CD14-positive monocyte (primary cell): Measurements from ENCODE around the gene GPR27. TPM values are rescaled to one million over a fixed set of nuclear protein-coding genes. Genes with fewer than 3 reads are reported as not detected.

ENCODE experiments used
- DNase-seq, 3 donors: peaks; one replicate each; pipeline ENCODE4 v3.0.0-alpha.2; 2011 to 2022
- H2AFZ ChIP-seq: 2 replicates; pipeline ENCODE4 v1.6.0; 2012; ENCODE audit warnings: mild to moderate bottlenecking, low read depth, low read length, inconsistent platforms; ENCODE audit not compliant: insufficient read depth, poor library complexity, severe bottlenecking
- H3K27ac ChIP-seq, 2 donors: 1 replicate in 1 of 2; 2 replicates in 1 of 2; pipeline ENCODE4 v1.5.1; 2012 to 2013; ENCODE audit warnings: low read length in 2 of 2, control low read depth in 1 of 2, inconsistent platforms in 1 of 2, low read depth in 1 of 2, mild to moderate bottlenecking in 1 of 2
- H3K27me3 ChIP-seq, 2 donors: one replicate each; pipeline versions ENCODE4 v1.6.0 to v1.6.1; 2011 to 2013; ENCODE audit warnings: low read length in 2 of 2; ENCODE audit not compliant: control insufficient read depth in 2 of 2, insufficient read depth in 2 of 2
- H3K36me3 ChIP-seq, 2 donors: replicated peaks in 1 of 2; 1 replicate in 1 of 2; 2 replicates in 1 of 2; pipeline versions ENCODE4 v1.5.1 to v1.6.1; 2012 to 2013; ENCODE audit warnings: low read length in 2 of 2, control low read depth in 1 of 2, inconsistent platforms in 1 of 2, mild to moderate bottlenecking in 1 of 2; ENCODE audit not compliant: insufficient read depth in 2 of 2, control insufficient read depth in 1 of 2
- H3K4me1 ChIP-seq, 2 donors: 1 replicate in 1 of 2; 2 replicates in 1 of 2; pipeline versions ENCODE4 v1.5.1 to v1.6.1; 2012 to 2013; ENCODE audit warnings: low read length in 2 of 2, control low read depth in 1 of 2, inconsistent platforms in 1 of 2, mild to moderate bottlenecking in 1 of 2, moderate library complexity in 1 of 2; ENCODE audit not compliant: insufficient read depth in 2 of 2, control insufficient read depth in 1 of 2
- H3K4me2 ChIP-seq: replicated peaks from 2 replicates; pipeline ENCODE3; 2012; ENCODE audit warnings: low read length, moderate library complexity, mild to moderate bottlenecking; ENCODE audit not compliant: poor library complexity, severe bottlenecking; ENCODE audit errors: extremely low read depth
- H3K4me3 ChIP-seq, 3 experiments: fragments of 200-600 bp in 1 of 3; sonication (generic) in 1 of 3; replicated peaks in 1 of 3; 1 replicate in 2 of 3; 2 replicates in 1 of 3; pipeline ENCODE4 v1.5.1; 2011 to 2013; ENCODE audit warnings: low read length in 3 of 3, mild to moderate bottlenecking in 3 of 3, control low read depth in 2 of 3, low read depth in 2 of 3, inconsistent platforms in 1 of 3, moderate library complexity in 1 of 3
- H3K79me2 ChIP-seq: 2 replicates; pipeline ENCODE4 v1.6.0; 2012; ENCODE audit warnings: mild to moderate bottlenecking, control low read depth, inconsistent platforms, low read length, moderate library complexity; ENCODE audit not compliant: insufficient read depth
- H3K9ac ChIP-seq: 2 replicates; pipeline ENCODE4 v1.6.0; 2017; ENCODE audit warnings: low read length, mild to moderate bottlenecking; ENCODE audit not compliant: insufficient read depth, poor library complexity, severe bottlenecking
- H3K9me3 ChIP-seq, 2 donors: replicated peaks in 1 of 2; 1 replicate in 1 of 2; 2 replicates in 1 of 2; pipeline versions ENCODE4 v1.5.1 to v1.6.1; 2012 to 2013; ENCODE audit warnings: low read length in 2 of 2, control low read depth in 1 of 2; ENCODE audit not compliant: control insufficient read depth in 1 of 2, insufficient read depth in 1 of 2
- H4K20me1 ChIP-seq: 2 replicates; pipeline ENCODE4 v1.6.0; 2012; ENCODE audit warnings: mild to moderate bottlenecking, low read length, control low read depth, moderate library complexity; ENCODE audit not compliant: insufficient read depth
- H3K27ac Mint-ChIP-seq, 7 donors: one replicate each; pipeline ENCODE4 v1.8.0; 2020; ENCODE audit warnings: mild to moderate bottlenecking in 7 of 7, mixed read lengths in 7 of 7, moderate library complexity in 6 of 7, inconsistent platforms in 2 of 7
- H3K27me3 Mint-ChIP-seq, 3 donors: one replicate each; pipeline ENCODE4 v1.8.0; 2021 to 2022; ENCODE audit warnings: low read depth in 3 of 3, mild to moderate bottlenecking in 3 of 3, mixed read lengths in 3 of 3, moderate library complexity in 3 of 3, inconsistent platforms in 1 of 3
- H3K36me3 Mint-ChIP-seq, 2 donors: one replicate each; pipeline ENCODE4 v1.8.0; 2020; ENCODE audit warnings: mixed read lengths in 2 of 2, inconsistent platforms in 1 of 2, mild to moderate bottlenecking in 1 of 2
- H3K4me1 Mint-ChIP-seq: one replicate; pipeline ENCODE4 v1.8.0; 2020; ENCODE audit warnings: mild to moderate bottlenecking, mixed read lengths
- H3K4me3 Mint-ChIP-seq, 2 donors: one replicate each; pipeline ENCODE4 v1.8.0; 2020; ENCODE audit warnings: mild to moderate bottlenecking in 2 of 2, mixed read lengths in 2 of 2, moderate library complexity in 1 of 2
- H3K9me3 Mint-ChIP-seq, 7 donors: one replicate each; pipeline ENCODE4 v1.8.0; 2020 to 2022; ENCODE audit warnings: mixed read lengths in 7 of 7, mild to moderate bottlenecking in 6 of 7, moderate library complexity in 6 of 7, inconsistent platforms in 2 of 7
- WGBS: methylation state at CpG from one replicate; pipeline ENCODE4 v1.1.5; 2013; ENCODE audit warnings: missing lambda C conversion rate; ENCODE audit not compliant: insufficient coverage; 5-methylcytosine and 5-hydroxymethylcytosine counted together
- intact Hi-C, 2 donors: fragments of 100-400 bp; cut with micrococcal nuclease; formaldehyde crosslinking; loops; one replicate each; pipeline versions ENCODE4 v1.15.0 to v1.15.1; 2023
- polyA plus RNA-seq, 3 donors: library from polyadenylated mRNA; depleted of rRNA in 1 of 3; unstranded in 2 of 3; stranded (reverse) in 1 of 3; fragments of 300-500 nt in 2 of 3; fragments of >200 nt in 1 of 3; fragmentation: Illumina TruSeq in 2 of 3; gene quantifications; 1 replicate in 2 of 3; 2 replicates in 1 of 3; pipeline ENCODE4 v1.2.3, GENCODE V29; 2012 to 2021
- TF ChIP-seq, protein P1 (sequence below): fragments of 200-600 bp; IDR thresholded peaks from one replicate; pipeline ENCODE4 v1.8.0; 2022; ENCODE audit warnings: antibody characterized with exemption, mild to moderate bottlenecking

Gene GPR27
- polyA plus RNA-seq, 3 donors: 5.7 to 19.6 (median 6.6) TPM

DNA sequence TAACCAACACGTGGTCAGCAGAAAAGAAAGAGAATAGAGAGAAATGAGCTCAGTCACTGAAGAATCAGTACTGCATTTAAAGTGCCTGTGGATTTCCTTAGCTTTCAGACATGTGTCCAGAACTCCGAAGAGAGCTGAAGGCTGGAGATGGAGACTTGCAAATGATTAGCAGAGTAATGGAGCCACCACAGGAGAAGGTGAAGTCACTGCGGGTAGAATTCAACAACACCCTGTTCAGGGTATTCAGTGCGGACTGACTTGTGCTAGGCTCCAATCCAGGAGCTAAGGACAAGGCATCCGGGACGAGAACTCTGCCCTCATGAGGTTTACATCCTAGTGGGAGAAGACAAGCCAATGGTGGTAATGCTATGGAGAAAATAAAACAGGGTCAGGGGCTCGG is 32.7 kb upstream of the GPR27 start:
- H4K20me1 ChIP-seq: peaks cover 55% of the 10 kb centered on the region
- H3K4me1 ChIP-seq: peaks cover 46 to 70% of the 10 kb centered on the region in 2 donors
- H3K9ac ChIP-seq: peak overlapping the region; percentile 6
- H3K27ac Mint-ChIP-seq: peak overlapping the region; percentile 91 to 100 (median 97)
- peaks cover 25 to 31% of the 10 kb centered on the region in 2 donors for H3K36me3 Mint-ChIP-seq
- peak overlapping the region; percentile 56 to 86 for H3K27ac ChIP-seq
- intact Hi-C loops: loop anchor here in 1 of 2 donors (10.0 kb wide), 1 partner anchor 1124 kb away; the partner anchor contains the start of gene SHQ1
- H3K4me3 Mint-ChIP-seq: peak overlapping the region in 1 of 2 donors; percentile 76
- peak overlapping the region in 1 of 3 experiments; percentile 97 for H3K4me3 ChIP-seq
- H3K36me3 ChIP-seq: peaks cover 0 to 9% of the 10 kb centered on the region in 2 donors
- H3K27me3 ChIP-seq: no peaks in the 10 kb centered on the region
- H3K4me2 ChIP-seq: peak overlapping the region; percentile 98
- H2AFZ ChIP-seq: no peak overlapping the region
- peaks cover 0 to 4% (median 0%) of the 10 kb centered on the region in 7 donors for H3K9me3 Mint-ChIP-seq
- TF ChIP-seq, protein P1, sequence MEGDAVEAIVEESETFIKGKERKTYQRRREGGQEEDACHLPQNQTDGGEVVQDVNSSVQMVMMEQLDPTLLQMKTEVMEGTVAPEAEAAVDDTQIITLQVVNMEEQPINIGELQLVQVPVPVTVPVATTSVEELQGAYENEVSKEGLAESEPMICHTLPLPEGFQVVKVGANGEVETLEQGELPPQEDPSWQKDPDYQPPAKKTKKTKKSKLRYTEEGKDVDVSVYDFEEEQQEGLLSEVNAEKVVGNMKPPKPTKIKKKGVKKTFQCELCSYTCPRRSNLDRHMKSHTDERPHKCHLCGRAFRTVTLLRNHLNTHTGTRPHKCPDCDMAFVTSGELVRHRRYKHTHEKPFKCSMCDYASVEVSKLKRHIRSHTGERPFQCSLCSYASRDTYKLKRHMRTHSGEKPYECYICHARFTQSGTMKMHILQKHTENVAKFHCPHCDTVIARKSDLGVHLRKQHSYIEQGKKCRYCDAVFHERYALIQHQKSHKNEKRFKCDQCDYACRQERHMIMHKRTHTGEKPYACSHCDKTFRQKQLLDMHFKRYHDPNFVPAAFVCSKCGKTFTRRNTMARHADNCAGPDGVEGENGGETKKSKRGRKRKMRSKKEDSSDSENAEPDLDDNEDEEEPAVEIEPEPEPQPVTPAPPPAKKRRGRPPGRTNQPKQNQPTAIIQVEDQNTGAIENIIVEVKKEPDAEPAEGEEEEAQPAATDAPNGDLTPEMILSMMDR: no peak
- peaks cover 1 to 4% (median 2%) of the 10 kb centered on the region in 3 donors for H3K27me3 Mint-ChIP-seq
- H3K4me1 Mint-ChIP-seq: peaks cover 80% of the 10 kb centered on the region
- H3K9me3 ChIP-seq: no peaks in the 10 kb centered on the region
- DNase-seq: no peak
- 72% methylated on average over 7 of the region's 7 CpGs for WGBS
- H3K79me2 ChIP-seq: peaks cover 93% of the 10 kb centered on the region

DNA sequence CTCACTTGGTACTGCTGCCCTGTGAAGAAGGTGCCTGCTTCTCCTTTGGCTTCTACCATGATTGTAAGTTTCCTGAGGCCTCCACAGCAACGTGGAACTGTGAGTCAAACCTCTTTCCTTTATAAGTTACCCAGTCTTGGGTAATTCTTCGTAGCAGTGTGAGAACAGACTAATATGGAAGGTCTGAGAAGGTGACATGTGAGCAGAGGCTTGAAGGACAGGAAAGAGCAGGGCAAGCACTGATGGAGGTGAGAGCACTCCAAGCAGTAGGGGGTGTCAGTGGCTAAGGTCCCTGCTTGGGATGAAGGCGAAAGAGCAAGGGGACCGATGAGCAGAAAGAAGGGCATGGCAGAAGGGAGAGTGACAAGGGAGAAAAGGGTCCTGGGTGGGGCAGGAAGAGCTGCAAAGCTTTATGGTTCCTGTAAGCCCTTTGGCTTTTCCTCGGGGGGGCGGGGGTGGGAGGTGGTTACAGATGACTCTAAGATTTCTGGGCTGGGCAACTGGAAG is 32.0 kb upstream of the GPR27 start:
- peak; percentile 72 to 76 (median 75) for DNase-seq
- Histone ChIP-seq H2AFZ (peak overlapping the region; percentile 23), H4K20me1 (peaks cover 48% of the 10 kb centered on the region), H3K4me2 (peak overlapping the region; percentile 98), H3K36me3 (peaks cover 0 to 9% of the 10 kb centered on the region in 2 donors), H3K27me3 (no peaks in the 10 kb centered on the region), H3K79me2 (peaks cover 93% of the 10 kb centered on the region), H3K4me1 (peaks cover 51 to 77% of the 10 kb centered on the region in 2 donors), H3K27ac (peak overlapping the region; percentile 56 to 86), H3K4me3 (peak overlapping the region in 2 of 3 experiments; percentile 21 to 97), H3K9me3 (no peaks in the 10 kb centered on the region), H3K9ac (peak overlapping the region; percentile 6)
- Mint-ChIP-seq H3K9me3 (peaks cover 0 to 4% (median 0%) of the 10 kb centered on the region in 7 donors), H3K4me1 (peaks cover 84% of the 10 kb centered on the region), H3K27me3 (peaks cover 1 to 4% (median 2%) of the 10 kb centered on the region in 3 donors), H3K27ac (peak overlapping the region; percentile 91 to 100 (median 97)), H3K36me3 (peaks cover 25 to 31% of the 10 kb centered on the region in 2 donors), H3K4me3 (peak overlapping the region; percentile 71 to 76)
- 7% methylated on average over 4 of the region's 6 CpGs for WGBS
- intact Hi-C loops: loop anchor here in 1 of 2 donors (10.0 kb wide), 1 partner anchor 1123 kb away; the partner anchor contains the start of gene SHQ1
- TF ChIP-seq, protein P1: no peak
